GM19438 (cell line): ENCODE measurements around the gene IGLL5.
"Not testable (repeated sequence)": the region's sequence is repeated elsewhere in the genome, so short reads cannot be mapped to it uniquely, and the experiment has no call there.

Experiments
- ATAC-seq: cut with Tn5 transposase; IDR thresholded peaks from one replicate; pipeline ENCODE4 v1.9.1; 2021; ENCODE audit warnings: low read depth; ENCODE audit not compliant: unreplicated experiment

Gene IGLL5

DNA sequence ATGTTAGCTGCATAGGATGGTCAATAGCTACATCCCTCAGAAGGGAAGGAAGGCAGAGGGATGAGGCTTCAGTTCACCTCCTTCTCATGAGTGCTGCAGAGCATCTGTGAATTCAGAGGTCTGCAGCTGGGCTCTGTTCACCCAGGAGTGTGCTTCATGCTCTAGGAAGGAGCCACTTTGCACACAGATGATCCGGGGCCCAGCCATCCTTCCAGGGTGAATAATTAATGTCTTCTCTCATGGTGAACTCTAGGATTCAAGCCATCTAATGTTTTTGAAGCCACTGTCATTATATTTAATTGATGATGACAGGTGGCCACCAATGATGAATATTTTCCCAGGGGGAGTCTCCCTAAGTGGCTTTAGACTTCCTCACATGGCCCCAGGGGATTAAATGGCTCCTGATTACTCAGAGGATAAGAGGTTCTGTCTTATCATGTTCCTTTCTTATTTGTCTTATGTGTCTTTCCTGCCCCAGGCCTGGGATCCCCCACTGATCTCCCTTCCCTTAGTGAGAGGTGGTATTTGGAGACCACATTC, 10.9 kb downstream of the IGLL5 start:
- not testable (repeated sequence) for ATAC-seq

- not testable (repeated sequence) for ATAC-seq
These were observed 11.9 kb downstream of the IGLL5 start for GRCh38 chr22:22899342-22900080.

DNA sequence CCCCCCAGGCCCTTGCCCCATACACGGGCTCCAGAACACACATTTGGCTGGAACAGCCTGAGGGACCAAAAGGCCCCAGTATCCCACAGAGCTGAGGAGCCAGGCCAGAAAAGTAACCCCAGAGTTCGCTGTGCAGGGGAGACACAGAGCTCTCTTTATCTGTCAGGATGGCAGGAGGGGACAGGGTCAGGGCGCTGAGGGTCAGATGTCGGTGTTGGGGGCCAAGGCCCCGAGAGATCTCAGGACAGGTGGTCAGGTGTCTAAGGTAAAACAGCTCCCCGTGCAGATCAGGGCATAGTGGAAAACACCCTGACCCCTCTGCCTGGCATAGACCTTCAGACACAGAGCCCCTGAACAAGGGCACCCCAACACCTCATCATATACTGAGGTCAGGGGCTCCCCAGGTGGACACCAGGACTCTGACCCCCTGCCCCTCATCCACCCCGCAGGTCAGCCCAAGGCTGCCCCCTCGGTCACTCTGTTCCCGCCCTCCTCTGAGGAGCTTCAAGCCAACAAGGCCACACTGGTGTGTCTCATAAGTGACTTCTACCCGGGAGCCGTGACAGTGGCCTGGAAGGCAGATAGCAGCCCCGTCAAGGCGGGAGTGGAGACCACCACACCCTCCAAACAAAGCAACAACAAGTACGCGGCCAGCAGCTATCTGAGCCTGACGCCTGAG, 13.1 kb downstream of the IGLL5 start:
- ATAC-seq: not testable (repeated sequence)

DNA sequence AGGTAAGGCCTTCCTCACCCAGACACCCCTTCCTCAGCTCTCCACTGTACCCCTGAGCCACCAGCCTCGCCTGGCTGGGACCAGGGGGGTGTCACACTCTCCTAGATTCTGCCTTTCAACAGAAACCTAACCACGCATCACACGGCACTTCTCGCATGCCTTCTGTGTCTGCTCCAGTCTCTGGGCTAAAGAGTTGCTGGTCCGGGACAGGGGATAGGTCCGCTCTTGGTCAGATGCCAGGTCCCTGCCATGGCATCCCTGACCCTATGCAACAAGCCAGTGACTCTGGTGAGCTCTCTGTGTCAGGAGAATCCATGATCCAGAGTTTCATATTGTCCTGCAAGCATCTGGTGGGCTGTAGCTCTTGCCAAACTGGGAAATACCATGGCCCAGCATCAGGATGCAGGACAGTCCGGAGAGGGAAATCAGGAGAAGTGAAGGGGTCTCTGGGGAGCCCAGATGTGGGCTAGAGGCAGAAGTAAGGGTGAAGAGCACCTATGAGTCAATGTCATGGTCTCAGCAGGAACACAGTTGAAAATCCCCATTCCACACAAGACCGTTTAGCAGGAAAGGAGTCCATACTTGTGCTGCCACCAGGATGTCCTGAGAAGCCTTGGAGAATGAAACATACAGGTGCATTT, 14.1 kb downstream of the IGLL5 start:
- ATAC-seq: no peak

DNA sequence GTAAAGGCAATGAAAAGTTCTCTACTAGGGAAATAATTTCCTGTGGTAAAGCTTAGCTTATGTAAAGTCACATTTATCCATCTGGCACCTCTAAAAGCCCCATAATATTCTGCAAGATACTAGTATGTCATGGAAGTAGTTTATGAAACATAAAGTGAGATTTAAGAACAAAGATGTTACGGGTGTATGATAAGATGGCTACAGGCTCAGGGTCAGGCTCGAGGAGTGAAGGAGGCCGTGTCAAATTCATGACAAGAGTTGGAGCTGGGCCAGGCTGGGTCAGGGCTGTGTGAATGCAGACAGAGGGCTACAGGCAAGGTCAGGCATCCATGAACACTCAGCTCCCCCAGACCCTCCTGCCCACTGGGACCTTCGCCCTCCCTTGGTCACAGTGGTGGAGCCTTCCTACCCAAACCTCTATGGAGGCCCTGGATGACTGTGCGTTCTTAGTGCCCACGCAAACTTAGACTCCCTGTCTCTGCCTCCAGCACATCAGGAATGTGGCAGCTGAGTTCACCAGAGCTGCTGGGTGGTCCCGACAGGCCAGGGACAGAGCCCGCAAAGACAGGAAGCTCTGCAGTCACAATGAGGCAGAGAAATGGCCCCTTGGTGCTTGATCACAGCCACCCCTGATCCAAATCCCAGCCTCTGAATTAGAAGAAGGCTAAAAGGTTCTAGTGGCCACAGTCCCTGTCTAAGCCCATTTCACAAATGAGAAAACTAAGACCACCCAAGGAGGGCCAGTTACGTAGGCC, 14.8 kb downstream of the IGLL5 start:
- no peak for ATAC-seq

GRCh38 chr22:22903355-22903777, 15.8 kb downstream of the IGLL5 start:
- no peak for ATAC-seq

DNA sequence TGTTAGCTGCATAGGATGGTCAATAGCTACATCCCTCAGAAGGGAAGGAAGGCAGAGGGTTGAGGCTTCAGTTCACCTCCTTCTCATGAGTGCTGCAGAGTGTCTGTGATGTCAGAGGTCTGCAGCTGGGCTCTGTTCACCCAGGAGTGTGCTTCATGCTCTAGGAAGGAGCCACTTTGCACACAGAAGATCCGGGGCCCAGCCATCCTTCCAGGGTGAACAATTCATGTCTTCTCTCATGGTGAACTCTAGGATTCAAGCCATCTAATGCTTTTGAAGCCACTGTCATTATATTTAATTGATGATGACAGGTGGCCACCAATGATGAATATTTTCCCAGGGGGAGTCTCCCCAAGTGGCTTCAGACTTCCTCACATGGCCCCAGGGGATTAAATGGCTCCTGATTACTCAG, 16.2 kb downstream of the IGLL5 start:
- ATAC-seq: not testable (repeated sequence)

- not testable (repeated sequence) for ATAC-seq
These were observed 17.1 kb downstream of the IGLL5 start for GRCh38 chr22:22904736-22905135.

DNA sequence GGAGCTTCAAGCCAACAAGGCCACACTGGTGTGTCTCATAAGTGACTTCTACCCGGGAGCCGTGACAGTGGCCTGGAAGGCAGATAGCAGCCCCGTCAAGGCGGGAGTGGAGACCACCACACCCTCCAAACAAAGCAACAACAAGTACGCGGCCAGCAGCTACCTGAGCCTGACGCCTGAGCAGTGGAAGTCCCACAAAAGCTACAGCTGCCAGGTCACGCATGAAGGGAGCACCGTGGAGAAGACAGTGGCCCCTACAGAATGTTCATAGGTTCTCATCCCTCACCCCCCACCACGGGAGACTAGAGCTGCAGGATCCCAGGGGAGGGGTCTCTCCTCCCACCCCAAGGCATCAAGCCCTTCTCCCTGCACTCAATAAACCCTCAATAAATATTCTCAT, 18.8 kb downstream of the IGLL5 start:
- ATAC-seq: not testable (repeated sequence)

DNA sequence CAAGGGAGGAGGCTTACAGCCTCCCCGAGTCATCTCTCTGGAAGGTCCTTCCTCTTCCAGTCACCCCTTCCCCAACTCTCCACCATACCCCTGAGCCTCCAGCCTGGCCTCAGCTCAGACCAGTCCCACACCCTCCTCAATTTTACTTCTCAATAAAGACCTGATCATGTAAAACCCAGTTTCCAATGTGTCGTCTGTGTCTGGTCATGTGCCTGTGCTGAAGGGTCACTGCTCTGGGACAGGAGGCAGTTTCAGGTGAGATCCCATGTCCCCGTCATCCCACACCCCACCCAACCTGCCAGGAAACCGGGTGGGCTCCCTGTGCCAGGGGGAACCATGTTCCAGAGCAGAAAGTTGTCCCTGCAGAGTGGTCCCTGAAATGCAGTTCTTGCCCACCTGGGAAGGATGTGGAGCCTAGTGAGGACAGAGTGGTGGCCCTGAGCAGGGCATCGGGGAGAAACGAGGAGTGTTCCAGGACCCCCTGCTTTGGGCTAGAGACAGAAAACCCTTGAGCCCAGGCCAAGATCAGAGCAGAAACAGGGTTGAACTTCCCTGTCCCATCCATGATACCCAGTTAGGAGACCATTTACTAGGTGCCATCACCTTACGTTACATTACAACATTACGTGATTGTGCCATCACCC, 19.4 kb downstream of the IGLL5 start:
- ATAC-seq: no peak

DNA sequence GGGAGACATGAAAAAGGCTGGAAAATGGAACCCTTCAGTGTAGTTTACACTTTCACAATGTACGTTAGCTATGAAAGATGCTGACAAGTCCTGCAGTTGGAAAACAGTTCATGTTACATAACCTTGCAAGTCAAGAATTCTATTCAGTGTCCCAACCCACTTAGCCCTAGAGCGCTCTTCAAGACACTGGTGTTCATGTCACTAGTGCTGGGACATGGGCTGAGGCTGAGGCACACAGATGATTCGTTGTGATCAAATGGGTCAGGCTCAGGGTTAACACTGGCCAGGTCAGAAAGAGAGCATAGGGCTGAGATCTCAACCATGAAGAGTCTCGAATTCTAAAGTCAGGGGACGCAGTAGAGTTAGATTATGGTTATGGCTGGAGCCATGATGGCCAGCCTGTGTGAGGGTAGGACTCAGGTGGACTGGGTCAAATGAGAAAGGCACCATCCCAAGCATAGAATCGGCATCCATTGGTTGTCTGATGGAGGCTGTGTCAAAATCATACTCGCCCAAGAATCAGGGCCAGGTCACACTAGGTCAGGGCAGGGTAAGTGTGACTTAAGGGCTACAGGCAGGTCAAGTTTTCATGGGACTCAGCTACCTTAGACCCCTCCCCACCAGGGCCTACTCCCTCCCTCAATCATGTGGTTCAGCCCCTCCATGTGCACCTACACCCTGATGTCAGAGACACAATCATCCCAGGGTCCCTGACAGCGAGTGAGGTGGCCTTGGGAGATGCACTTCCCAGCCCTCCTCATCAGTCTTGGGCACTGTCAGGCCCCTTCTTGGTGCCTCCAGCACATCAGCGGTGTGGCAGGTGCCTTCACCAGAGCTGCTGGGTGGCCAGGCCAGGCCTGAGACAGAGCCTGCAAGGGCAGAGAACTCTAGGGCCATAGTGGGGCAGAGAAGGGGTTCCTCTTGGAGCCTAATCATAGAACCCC, 20.2 kb downstream of the IGLL5 start:
- ATAC-seq: no peak

DNA sequence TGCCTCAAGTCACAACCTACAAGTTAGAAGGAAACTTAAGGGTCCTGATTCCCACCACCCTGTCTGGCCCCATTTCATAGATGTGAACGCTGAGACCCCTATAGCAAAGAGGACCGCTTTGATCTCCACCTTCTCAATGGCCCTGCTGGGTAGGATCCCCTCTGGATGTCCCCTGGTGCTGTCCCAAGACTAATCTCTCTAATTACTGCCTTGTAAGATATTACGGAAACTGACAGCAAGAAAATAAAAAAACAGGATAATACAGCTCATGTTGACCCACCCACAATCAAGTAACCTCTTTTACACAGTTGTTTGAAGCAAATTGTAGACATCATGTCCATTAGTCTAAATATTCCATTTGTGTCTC, 20.9 kb downstream of the IGLL5 start:
- no peak for ATAC-seq

DNA sequence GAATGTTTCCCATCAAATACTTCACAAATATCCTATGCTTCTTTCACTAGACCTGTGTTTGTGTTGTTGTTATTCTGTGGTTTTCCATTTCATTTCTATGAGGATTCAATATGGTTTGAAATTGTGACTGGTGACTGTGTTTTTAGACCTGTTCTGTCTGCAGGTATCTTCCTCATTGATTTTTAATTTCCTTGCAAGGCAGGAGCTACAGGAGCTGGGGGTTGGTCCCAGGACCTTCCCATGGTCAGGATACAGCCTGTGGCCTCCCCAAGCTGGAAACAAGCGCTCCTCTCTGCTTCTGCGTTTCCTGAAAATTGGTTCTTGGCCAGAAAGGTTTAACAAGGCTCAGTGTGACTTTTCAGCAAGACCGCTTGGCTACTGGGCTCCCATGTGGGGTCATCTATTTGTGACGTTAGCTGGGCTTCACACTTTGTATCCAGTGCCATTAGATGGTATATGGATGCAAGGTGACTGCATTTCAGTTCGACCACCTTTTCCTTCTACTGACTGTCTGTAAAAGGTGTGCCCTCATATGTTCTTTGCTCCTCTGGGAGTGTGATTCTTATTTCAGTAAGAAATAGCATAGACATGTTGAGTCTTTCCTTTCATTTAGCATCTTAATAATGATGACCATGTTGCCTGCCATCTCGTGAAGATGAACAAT, 21.5 kb downstream of the IGLL5 start:
- ATAC-seq: no peak

DNA sequence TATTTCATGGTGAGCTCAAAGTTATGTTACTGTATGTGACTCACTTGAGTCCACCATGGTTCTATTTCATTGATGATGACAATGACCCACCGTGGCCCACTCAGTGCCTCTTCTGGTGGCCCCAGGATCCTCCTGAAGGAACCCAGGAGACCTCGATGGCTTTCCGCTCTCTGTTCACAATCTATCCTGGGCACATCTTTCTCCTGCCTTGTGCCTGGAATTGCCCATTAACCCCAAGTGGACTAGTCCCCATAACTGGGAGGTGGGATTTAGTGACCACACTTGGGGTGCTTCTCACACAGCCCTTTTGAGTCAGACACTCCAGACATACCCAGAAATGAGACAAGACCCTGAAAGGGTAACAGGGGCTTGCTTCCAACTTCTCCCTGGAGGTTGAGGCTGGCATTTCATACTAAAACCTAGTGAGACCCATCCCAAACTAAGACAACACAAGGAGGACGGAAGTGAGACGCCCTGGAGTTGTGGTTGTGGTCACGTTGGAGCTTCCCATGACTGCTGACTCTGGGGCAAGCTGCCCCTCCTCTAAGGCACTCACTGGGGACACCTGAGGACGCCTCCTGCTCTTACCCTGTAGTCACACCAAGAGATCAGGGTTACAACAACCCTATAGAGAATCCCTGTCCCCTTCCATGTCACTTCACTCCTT, 22.1 kb downstream of the IGLL5 start:
- ATAC-seq: no peak

DNA sequence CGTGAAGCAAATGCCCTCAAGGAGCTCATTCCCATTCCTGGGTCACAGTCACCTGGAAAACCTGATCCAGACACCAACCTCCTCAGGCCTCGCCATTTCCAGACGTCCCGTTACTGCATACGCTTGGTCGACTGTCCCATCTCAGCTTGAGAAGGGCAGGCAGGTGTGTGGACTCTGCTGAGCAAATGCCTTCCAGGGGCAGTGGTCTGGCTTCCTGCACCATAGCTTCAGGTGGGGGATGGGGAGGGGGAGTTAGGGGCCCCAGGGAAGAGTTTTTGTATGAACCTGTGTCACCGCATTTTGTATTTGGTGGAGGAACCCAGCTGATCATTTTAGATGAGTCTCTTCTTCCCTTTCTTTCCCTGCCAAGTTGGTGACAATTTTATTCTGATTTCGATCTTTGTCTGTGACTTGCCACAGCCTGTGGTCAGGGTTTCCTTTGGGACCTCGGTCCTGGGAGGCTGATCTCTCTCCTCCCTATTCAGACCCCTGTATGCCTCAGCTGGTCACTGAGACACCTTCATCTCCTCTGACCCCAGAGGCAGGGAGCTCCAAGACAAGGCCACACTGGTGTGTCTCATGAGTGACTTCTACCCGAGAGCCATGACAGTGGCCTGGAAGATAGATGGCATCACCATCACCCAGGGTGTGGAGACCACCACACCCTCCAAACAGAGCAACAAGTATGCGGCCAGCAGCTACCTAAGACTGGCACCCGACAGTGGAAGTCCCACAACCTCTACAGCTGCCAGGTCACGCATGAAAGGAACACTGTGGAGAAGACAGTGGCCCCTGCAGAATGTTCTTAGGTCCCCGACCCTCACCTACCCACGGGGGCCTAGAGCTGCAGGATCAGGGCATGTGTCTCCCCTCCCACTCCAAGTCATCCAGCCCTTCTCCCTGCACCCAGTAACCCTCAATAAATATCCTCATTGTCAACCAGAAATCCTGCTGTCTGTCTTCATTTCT, 22.9 kb downstream of the IGLL5 start:
- ATAC-seq: no peak

DNA sequence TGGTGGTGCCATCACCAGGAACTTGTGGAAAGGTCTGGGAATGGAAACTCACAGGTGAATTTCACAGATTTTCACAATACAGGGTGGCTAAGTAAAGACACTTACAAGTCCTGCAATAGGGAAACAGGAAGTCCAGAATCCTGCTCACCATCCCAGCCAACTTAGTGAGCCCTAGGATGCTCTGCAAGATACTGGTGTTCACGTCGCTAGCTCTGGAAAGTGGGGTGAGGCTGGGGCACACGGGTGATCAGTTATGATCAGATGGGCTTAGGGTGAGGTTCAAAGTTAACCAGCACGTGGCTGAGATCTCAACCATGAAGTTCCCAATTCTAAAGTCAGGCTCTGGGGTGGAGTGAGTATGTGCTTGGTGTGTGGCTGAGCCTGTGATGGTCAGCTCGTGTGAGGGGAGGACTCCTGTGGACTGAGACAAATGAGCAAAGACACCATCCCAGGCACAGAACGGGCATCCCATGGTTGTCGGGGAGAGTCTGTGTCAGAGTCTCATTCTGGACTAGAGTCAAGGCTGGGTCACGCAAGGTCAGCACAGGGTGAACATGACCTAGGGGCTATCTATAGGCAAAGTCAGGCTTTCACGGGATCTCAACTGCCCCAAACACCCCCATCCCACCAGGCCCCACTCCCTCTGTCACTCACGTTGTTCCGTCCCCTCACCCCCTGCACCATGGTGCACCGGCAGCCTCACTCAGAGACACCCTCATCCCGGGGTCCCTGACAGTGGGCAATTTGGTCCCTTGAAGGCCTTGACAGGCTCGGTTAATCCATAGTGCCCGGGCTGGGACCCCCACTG, 23.9 kb downstream of the IGLL5 start:
- no peak for ATAC-seq
